Karpas-422 (cell line): ENCODE data around the gene TENT5C. TPM values are rescaled to one million over a fixed set of nuclear protein-coding genes. Genes with fewer than 3 reads are reported as not detected.

Source experiments
- DNase-seq: peaks from one replicate; pipeline ENCODE4 v3.0.0-alpha.2; 2015
- H2AFZ ChIP-seq: fragments of 200-600 bp; sonication (generic); 2 replicates; pipeline ENCODE4 v1.6.1; 2014; ENCODE audit warnings: antibody characterized with exemption, low read length, mixed read lengths
- H3K27ac ChIP-seq: fragments of 200-600 bp; sonication (generic); 2 replicates; pipeline ENCODE4 v1.5.1; 2014; ENCODE audit warnings: mild to moderate bottlenecking, low read length, moderate library complexity
- H3K27me3 ChIP-seq: fragments of 200-600 bp; sonication (generic); 2 replicates; pipeline ENCODE4 v1.6.1; 2014; ENCODE audit warnings: low read length, mixed read lengths
- H3K36me3 ChIP-seq: fragments of 200-600 bp; sonication (generic); 2 replicates; pipeline ENCODE4 v1.6.1; 2014; ENCODE audit warnings: low read length, mixed read lengths; ENCODE audit not compliant: insufficient read depth
- H3K4me1 ChIP-seq: fragments of 200-600 bp; sonication (generic); 2 replicates; pipeline ENCODE4 v1.6.1; 2014; ENCODE audit warnings: mild to moderate bottlenecking, low read length, mixed read lengths
- H3K4me2 ChIP-seq: fragments of 200-600 bp; sonication (generic); 2 replicates; pipeline ENCODE4 v1.6.1; 2014; ENCODE audit warnings: low read length, low read depth, mild to moderate bottlenecking; ENCODE audit not compliant: poor library complexity, severe bottlenecking
- H3K4me3 ChIP-seq: fragments of 200-600 bp; sonication (generic); 2 replicates; pipeline ENCODE4 v1.5.1; 2014; ENCODE audit warnings: mild to moderate bottlenecking, antibody characterized with exemption, low read length, mixed read lengths
- H3K79me2 ChIP-seq: fragments of 200-600 bp; sonication (generic); 2 replicates; pipeline ENCODE4 v1.6.1; 2014; ENCODE audit warnings: mild to moderate bottlenecking, low read length, mixed read lengths
- H3K9ac ChIP-seq: fragments of 200-600 bp; sonication (generic); 2 replicates; pipeline ENCODE4 v1.6.0; 2014; ENCODE audit warnings: low read length
- H3K9me2 ChIP-seq: fragments of 200-600 bp; sonication (generic), shearing (Covaris generic); replicated peaks from 2 replicates; pipeline ENCODE4 v1.6.0; 2014; ENCODE audit warnings: mild to moderate bottlenecking, low read length, moderate library complexity; ENCODE audit not compliant: insufficient read depth
- H3K9me3 ChIP-seq: fragments of 300-700, 200-600 bp; sonication (generic); 2 replicates; pipeline ENCODE4 v1.6.1; 2014; ENCODE audit warnings: low read length, mixed read lengths
- H4K20me1 ChIP-seq: fragments of 200-600 bp; sonication (generic); 2 replicates; pipeline ENCODE4 v1.6.1; 2014; ENCODE audit warnings: mild to moderate bottlenecking, antibody characterized with exemption, low read length, low read depth; ENCODE audit not compliant: insufficient read depth
- total RNA-seq: library from RNA; depleted of rRNA; stranded (reverse); fragments of >200 nt; shearing (Covaris generic); gene quantifications from 2 replicates; pipeline ENCODE4 v1.2.3, GENCODE V29; 2014; ENCODE audit warnings: low replicate concordance

TENT5C gene
- total RNA-seq, 1 experiment from 2014 or later = 0.60 TPM

DNA sequence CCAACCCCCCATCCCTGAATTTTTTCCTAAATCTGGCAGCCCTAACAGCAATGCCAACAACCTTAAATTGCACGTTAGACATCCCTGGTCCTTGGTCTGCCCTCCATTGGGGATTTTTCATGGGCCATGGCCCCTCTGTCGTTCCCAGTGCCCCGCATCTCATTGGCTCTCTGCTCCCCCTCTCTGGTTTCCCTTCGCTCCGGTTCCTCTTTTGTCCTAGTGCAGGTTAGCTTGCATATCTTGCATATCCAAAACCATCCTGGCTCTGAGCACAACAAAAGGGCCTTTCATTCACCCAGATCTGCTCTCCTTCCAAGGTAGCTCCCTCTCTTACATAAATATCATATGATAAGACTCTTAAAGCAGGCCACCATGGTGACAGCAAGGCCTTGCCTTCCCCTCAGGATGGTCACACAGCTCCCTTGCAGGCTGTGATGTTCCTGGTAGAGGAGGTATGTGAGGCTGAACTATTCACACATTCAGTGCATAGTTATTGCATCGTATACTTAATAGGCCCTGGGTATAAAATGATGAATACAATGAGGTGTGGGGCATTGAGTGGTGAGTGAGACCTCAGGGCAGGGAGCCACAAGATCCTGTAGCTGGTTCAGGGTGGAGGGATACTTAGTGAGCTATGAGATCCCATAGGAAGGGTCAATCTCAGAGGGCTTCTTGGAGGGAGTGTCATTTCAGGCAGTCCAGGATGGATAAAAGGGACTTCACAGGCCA, 45.2 kb downstream of the TENT5C start:
- H3K9ac ChIP-seq = no peak overlapping the region

DNA sequence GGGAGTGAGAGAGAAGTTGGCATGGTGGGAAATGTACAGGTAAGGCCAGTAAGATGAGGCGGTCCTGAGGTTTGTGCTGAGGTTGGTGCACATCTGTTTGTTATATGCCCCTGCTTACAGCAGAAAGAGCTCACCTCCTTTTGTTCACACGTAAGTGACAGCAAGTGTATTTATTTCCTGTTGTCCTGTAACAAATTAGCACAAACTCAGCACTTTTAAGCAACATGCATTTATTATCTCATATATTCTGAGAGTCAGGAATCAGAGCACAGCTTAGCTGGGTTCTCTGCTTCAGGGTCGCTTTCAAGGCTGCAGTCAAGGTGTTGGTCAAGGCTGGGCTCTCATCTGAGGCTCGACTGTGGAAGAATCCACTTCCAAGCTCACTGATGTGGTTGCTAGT, 45.8 kb downstream of the TENT5C start:
- Histone ChIP-seq H3K27ac (no peak overlapping the region), H3K4me1 (peaks cover 16% of the 10 kb centered on the region), H4K20me1 (no peaks in the 10 kb centered on the region), H3K4me2 (no peak overlapping the region), H3K9me2 (no peaks in the 10 kb centered on the region), H3K9ac (no peak overlapping the region), H3K4me3 (no peak overlapping the region), H3K27me3 (no peaks in the 10 kb centered on the region), H3K79me2 (no peaks in the 10 kb centered on the region), H2AFZ (no peak overlapping the region), H3K9me3 (no peaks in the 10 kb centered on the region), H3K36me3 (no peaks in the 10 kb centered on the region)
- DNase-seq = no peak

More for the DNA sequence above, 45.2 kb downstream of the TENT5C start:
- Histone ChIP-seq H3K79me2 (no peaks in the 10 kb centered on the region), H4K20me1 (no peaks in the 10 kb centered on the region), H3K9me2 (no peaks in the 10 kb centered on the region), H3K4me1 (peaks cover 16% of the 10 kb centered on the region), H3K27ac (no peak overlapping the region), H2AFZ (no peak overlapping the region), H3K4me2 (no peak overlapping the region), H3K9me3 (no peaks in the 10 kb centered on the region), H3K36me3 (no peaks in the 10 kb centered on the region), H3K4me3 (no peak overlapping the region), H3K27me3 (no peaks in the 10 kb centered on the region)
- no peak for DNase-seq

DNA sequence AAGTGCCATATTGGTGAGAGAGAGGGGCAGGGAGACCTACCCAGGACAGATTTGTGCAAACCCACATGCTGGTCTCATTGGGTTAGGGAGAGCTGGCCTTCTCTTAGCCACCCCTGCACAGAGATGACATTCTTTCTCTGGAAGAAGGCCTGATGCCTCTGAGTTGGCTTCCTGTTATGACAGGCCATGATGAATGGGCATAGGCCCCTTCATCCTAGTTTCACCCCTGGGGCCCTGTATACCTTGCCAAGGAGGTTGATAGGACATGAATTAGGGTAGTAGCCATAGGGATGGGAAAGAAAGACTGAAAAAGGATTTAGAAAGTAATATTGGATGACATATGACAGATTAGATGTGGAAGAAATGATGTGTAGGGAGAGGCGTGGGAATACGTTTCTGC, 46.6 kb downstream of the TENT5C start:
- H3K27ac ChIP-seq = no peak overlapping the region
- no peak overlapping the region for H3K4me3 ChIP-seq
- H3K79me2 ChIP-seq = no peaks in the 10 kb centered on the region
- DNase-seq = no peak
- no peaks in the 10 kb centered on the region for H3K27me3 ChIP-seq
- H2AFZ ChIP-seq = no peak overlapping the region
- no peaks in the 10 kb centered on the region for H3K9me2 ChIP-seq
- H3K4me2 ChIP-seq = no peak overlapping the region
- H4K20me1 ChIP-seq = no peaks in the 10 kb centered on the region
- peaks cover 16% of the 10 kb centered on the region for H3K4me1 ChIP-seq
- no peak overlapping the region for H3K9ac ChIP-seq
- H3K9me3 ChIP-seq = no peaks in the 10 kb centered on the region
- H3K36me3 ChIP-seq = no peaks in the 10 kb centered on the region

DNA sequence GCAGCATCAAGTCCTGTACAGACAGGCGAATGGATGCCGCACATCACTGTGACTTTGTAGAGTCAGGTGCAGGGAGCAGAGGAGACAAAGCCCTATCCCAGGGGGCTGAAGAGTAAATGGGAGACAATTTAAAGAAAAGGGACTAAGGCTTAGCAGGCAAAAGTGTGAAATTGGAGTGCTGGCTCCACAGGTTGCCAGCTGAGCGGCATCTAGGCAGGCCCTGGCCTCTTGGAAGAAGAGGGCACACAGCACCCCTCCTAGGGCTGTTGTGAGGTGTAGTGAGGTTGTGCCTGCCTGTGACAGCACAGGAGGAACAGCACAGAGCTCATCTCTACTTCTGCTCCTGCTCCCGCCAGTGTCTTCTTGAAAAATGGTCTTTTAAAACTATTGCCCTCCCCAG, 47.3 kb downstream of the TENT5C start:
- H3K4me2 ChIP-seq = no peak overlapping the region
- H3K27me3 ChIP-seq = no peaks in the 10 kb centered on the region
- no peaks in the 10 kb centered on the region for H3K9me3 ChIP-seq
- H3K27ac ChIP-seq = no peak overlapping the region
- H3K79me2 ChIP-seq = no peaks in the 10 kb centered on the region
- no peaks in the 10 kb centered on the region for H3K36me3 ChIP-seq
- no peaks in the 10 kb centered on the region for H3K9me2 ChIP-seq
- no peak for DNase-seq
- H4K20me1 ChIP-seq = no peaks in the 10 kb centered on the region
- H2AFZ ChIP-seq = no peak overlapping the region
- H3K9ac ChIP-seq = no peak overlapping the region
- H3K4me3 ChIP-seq = no peak overlapping the region
- peaks cover 16% of the 10 kb centered on the region for H3K4me1 ChIP-seq

DNA sequence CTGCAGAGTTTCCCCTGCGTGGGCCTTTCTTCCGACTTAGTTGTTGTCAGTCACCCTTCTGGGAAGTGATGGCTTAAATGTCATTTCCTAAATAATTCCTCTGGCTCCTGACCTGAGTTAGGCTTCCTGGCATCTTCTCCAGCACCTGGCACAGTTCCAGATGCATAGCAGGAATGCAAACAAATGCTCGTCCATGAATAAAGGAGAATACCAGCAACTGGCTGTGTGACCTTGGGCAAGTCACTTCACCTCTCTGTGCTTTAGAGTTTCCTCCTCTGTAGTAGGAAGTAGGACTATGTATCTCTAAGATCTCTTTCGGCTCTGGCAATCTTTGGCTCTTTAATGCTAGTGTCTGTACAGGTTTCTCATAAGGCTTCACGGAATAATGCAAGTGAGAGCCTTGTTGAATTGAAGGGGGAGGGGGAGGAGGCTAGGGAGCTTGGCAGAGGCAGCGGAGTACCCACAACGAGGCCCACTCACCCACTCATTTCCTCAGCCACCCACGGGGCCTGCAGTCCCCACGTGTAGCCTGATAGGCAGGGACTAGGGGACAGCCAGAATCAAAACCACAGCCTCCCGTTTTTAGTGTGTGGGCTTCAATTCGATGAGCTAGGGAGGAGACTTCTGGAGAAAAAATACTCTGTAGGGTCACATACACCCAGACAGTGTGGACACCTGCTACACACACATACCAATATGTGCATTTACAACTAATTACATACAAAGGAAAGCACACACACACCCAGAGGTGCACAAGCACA, 48.1 kb downstream of the TENT5C start:
- Histone ChIP-seq H3K9me3 (no peaks in the 10 kb centered on the region), H3K9me2 (no peaks in the 10 kb centered on the region), H3K4me2 (peak overlapping the region; percentile 12), H3K27me3 (no peaks in the 10 kb centered on the region), H2AFZ (peak overlapping the region; percentile 42; the same call in 1 of the 2 replicates), H3K79me2 (no peaks in the 10 kb centered on the region), H3K4me1 (peaks cover 16% of the 10 kb centered on the region), H3K27ac (peak overlapping the region; percentile 24; the same call in 1 of the 2 replicates), H4K20me1 (no peaks in the 10 kb centered on the region), H3K4me3 (no peak overlapping the region), H3K9ac (peak overlapping the region; percentile 48; the same call in 1 of the 2 replicates), H3K36me3 (no peaks in the 10 kb centered on the region)
- no peak for DNase-seq

DNA sequence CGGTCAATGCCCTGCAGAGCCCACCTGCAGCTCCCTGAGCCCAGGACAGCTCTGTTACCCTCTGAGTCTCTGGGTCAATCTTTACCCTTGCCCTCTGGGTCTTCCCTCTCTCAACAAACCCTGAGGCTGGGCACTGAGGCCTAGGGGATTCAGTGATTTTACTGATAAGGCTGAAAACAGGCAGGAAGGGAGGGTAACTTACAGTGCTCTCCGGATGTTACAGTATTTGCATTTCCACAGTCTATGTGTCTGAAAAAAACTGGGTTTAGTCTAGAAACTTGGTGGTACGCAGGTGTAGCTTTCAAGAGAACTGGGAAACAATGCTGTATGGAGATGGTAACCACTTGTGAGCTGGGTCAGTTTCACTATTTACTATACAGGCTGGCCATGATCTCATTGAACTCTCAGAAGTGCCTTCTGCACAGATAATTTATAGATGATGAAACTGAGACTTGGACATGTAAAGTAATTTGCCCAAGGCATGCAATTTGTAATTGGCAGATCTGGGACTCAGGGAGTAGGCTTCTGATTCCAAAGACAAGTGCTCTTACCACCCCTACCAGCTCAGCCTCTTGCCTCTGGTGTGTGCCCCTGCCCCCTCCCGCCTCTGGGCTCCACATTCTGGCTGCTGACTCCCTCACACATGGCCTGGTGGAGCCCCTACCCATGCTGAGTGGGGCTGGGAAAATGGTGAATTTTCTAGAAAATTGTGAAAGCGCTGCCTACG, 48.8 kb downstream of the TENT5C start:
- Histone ChIP-seq H3K27ac (peak overlapping the region; percentile 24; the same call in 1 of the 2 replicates), H4K20me1 (no peaks in the 10 kb centered on the region), H3K36me3 (no peaks in the 10 kb centered on the region), H2AFZ (peak overlapping the region; percentile 42; the same call in 1 of the 2 replicates), H3K4me1 (peaks cover 23% of the 10 kb centered on the region), H3K4me3 (no peak overlapping the region), H3K79me2 (no peaks in the 10 kb centered on the region), H3K9ac (peak overlapping the region; percentile 48; the same call in 1 of the 2 replicates), H3K9me3 (no peaks in the 10 kb centered on the region), H3K9me2 (no peaks in the 10 kb centered on the region), H3K4me2 (peak overlapping the region; percentile 12), H3K27me3 (no peaks in the 10 kb centered on the region)
- peak; percentile 58 for DNase-seq

DNA sequence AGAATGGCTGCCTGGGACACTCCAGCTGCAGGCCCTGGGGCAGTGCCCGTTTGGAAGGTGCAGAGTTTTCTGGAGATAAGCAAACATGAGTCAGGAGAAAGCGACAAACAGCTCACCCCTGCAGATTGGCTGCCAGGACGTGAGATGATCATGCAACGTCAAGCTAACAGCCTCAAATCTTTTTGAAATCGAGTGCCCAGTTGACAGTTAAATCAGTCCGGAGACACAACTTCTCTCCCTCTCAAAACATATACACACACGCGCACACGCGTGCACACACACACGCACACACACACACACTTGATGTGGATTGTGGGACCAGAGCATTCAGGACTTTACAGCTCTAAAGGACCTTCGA, 49.4 kb downstream of the TENT5C start:
- Histone ChIP-seq H3K4me1 (peaks cover 28% of the 10 kb centered on the region), H3K4me2 (no peak overlapping the region), H2AFZ (no peak overlapping the region), H3K27ac (no peak overlapping the region), H3K9me2 (no peaks in the 10 kb centered on the region), H3K9me3 (no peaks in the 10 kb centered on the region), H4K20me1 (no peaks in the 10 kb centered on the region), H3K4me3 (no peak overlapping the region), H3K27me3 (no peaks in the 10 kb centered on the region), H3K9ac (no peak overlapping the region), H3K36me3 (no peaks in the 10 kb centered on the region), H3K79me2 (no peaks in the 10 kb centered on the region)
- DNase-seq = no peak

DNA sequence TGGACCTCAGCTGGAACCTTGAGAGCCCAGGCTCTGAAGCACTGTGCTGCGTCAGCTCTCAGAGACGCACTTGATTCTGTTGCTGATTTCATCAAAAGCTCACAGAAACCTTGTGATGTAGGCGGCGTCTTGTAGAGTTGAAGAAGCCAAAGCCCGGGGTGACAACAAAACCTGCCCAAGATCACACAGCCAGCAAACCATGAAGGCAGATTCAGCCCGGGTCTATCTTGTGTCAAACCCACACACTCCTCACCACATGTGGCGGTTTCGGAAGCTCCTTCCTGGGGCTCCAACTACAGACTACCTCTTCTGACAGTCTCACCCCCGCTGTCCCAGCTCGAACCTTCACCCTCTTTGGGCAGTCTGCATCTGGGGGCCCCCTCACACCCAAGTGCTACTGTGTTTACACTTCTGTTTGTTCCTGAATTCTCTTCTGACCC, 50.4 kb downstream of the TENT5C start:
- peaks cover 28% of the 10 kb centered on the region for H3K4me1 ChIP-seq
- H2AFZ ChIP-seq = 0 out of 2 replicates have a peak overlapping the region, but pooled peaks have one; percentile 7
- H3K9ac ChIP-seq = no peak overlapping the region
- no peak for DNase-seq
- H3K4me3 ChIP-seq = no peak overlapping the region
- H3K79me2 ChIP-seq = no peaks in the 10 kb centered on the region
- H3K27me3 ChIP-seq = no peaks in the 10 kb centered on the region
- no peaks in the 10 kb centered on the region for H3K9me3 ChIP-seq
- H3K36me3 ChIP-seq = no peaks in the 10 kb centered on the region
- no peak overlapping the region for H3K27ac ChIP-seq
- no peaks in the 10 kb centered on the region for H3K9me2 ChIP-seq
- no peaks in the 10 kb centered on the region for H4K20me1 ChIP-seq
- no peak overlapping the region for H3K4me2 ChIP-seq
